Endodermal cell (in vitro differentiated cells): ENCODE measurements around the gene KRT40. TPM values are rescaled to one million over a fixed set of nuclear protein-coding genes. Genes with fewer than 3 reads are reported as not detected.

Experiments
- DNase-seq: peaks from one replicate; pipeline ENCODE4 v3.0.0-alpha.2; 2017
- H3K27ac ChIP-seq: 2 replicates; pipeline ENCODE4 v1.5.1; 2013; ENCODE audit warnings: mild to moderate bottlenecking, low read depth, low read length, moderate library complexity
- H3K27me3 ChIP-seq: 2 replicates; pipeline ENCODE4 v1.6.1; 2013; ENCODE audit warnings: mild to moderate bottlenecking, low read length, moderate library complexity; ENCODE audit not compliant: insufficient read depth, control insufficient read depth, poor library complexity, severe bottlenecking
- H3K36me3 ChIP-seq: 2 replicates; pipeline ENCODE4 v1.7.0; 2013; ENCODE audit warnings: mild to moderate bottlenecking, low read length, moderate library complexity; ENCODE audit not compliant: control insufficient read depth, insufficient read depth
- H3K4me1 ChIP-seq: one replicate; pipeline ENCODE4 v1.7.0; 2013; ENCODE audit warnings: low read length; ENCODE audit not compliant: control insufficient read depth, insufficient read depth
- H3K4me3 ChIP-seq: 2 replicates; pipeline ENCODE4 v1.5.1; 2013; ENCODE audit warnings: mild to moderate bottlenecking, low read length, moderate library complexity
- H3K9ac ChIP-seq: 2 replicates; pipeline ENCODE4 v1.6.1; 2013; ENCODE audit warnings: mild to moderate bottlenecking, low read length, moderate library complexity; ENCODE audit not compliant: poor library complexity, severe bottlenecking; ENCODE audit errors: extremely low read depth
- H3K9me3 ChIP-seq: 2 replicates; pipeline ENCODE4 v1.6.1; 2013; ENCODE audit warnings: mild to moderate bottlenecking, low read length, moderate library complexity; ENCODE audit not compliant: control insufficient read depth
- H3K27ac Mint-ChIP-seq: 2 replicates; pipeline ENCODE4 v1.8.0; 2020; ENCODE audit warnings: mixed read lengths
- H3K27me3 Mint-ChIP-seq: 2 replicates; pipeline ENCODE4 v1.8.0; 2021; ENCODE audit warnings: mild to moderate bottlenecking, mixed read lengths; ENCODE audit not compliant: insufficient read depth
- H3K36me3 Mint-ChIP-seq: 2 replicates; pipeline ENCODE4 v1.8.0; 2020; ENCODE audit warnings: low read depth, mixed read lengths
- H3K4me1 Mint-ChIP-seq: 2 replicates; pipeline ENCODE4 v1.8.0; 2020; ENCODE audit warnings: mixed read lengths
- H3K4me3 Mint-ChIP-seq: 2 replicates; pipeline ENCODE4 v1.8.0; 2020; ENCODE audit warnings: mild to moderate bottlenecking, moderate library complexity, mixed read lengths
- H3K9me3 Mint-ChIP-seq: 2 replicates; pipeline ENCODE4 v1.8.0; 2020; ENCODE audit warnings: mild to moderate bottlenecking, mixed read lengths
- CTCF ChIP-seq: fragments of 200-600 bp; sonication (generic); conservative IDR thresholded peaks from 2 replicates; pipeline ENCODE4 v1.5.0; 2021; ENCODE audit warnings: antibody characterized with exemption, mild to moderate bottlenecking
- WGBS, 2 experiments: methylation state at CpG; one replicate each; pipeline versions ENCODE4 v1.1.5 to v1.1.7; 2013; ENCODE audit warnings: missing lambda C conversion rate in 2 of 2, mixed read lengths in 1 of 2; ENCODE audit not compliant: insufficient coverage in 1 of 2, insufficient read length in 1 of 2; 5-methylcytosine and 5-hydroxymethylcytosine counted together
- total RNA-seq, 2 donors: library from RNA; stranded (reverse); fragmentation: NEBNext Ultra II Directional in 1 of 2; extraction: Animal tissue kit (Norgen Biotek cat#: 25700) in 1 of 2; gene quantifications; 2 replicates in 1 of 2; 3 replicates in 1 of 2; pipeline ENCODE4 v1.2.1, GENCODE V29; 2021

The KRT40 gene
- total RNA-seq, 2 donors from 2014 or later, result not detected

GRCh38 chr17:41008811-41009210, 24.7 kb upstream of the KRT40 start, which contains the start of gene KRTAP3-1:
TSS of gene KRTAP3-1 (minus strand) at chr17:41009128. CDS start at chr17:41009074, 54 bp downstream.
- H3K27ac Mint-ChIP-seq, result no peak within 1 kb of the TSS
- H3K9me3 ChIP-seq, result no peaks in the 10 kb centered on the region
- WGBS, 2 experiments, result 91 to 100% methylated on average over 2 to 6 of the region's 8 CpGs

GRCh38 chr17:41004397-41004796, 20.3 kb upstream of the KRT40 start:
- Mint-ChIP-seq H3K27me3 (no peaks in the 10 kb centered on the region), H3K9me3 (no peaks in the 10 kb centered on the region), H3K27ac (no peak overlapping the region), H3K4me3 (no peak overlapping the region), H3K4me1 (peaks cover 9% of the 10 kb centered on the region), H3K36me3 (no peaks in the 10 kb centered on the region)
- no peak for TF ChIP-seq CTCF
- no peaks in the 10 kb centered on the region for H3K27me3 ChIP-seq
- 91 to 100% methylated on average over 3 of the region's 3 CpGs for WGBS, 2 experiments
- H3K4me1 ChIP-seq, result peaks cover 5% of the 10 kb centered on the region
- no peak overlapping the region for H3K9ac ChIP-seq
- no peaks in the 10 kb centered on the region for H3K36me3 ChIP-seq
- H3K4me3 ChIP-seq, result no peak overlapping the region
- peak; percentile 60 for DNase-seq
- no peak overlapping the region for H3K27ac ChIP-seq
- no peaks in the 10 kb centered on the region for H3K9me3 ChIP-seq

More at GRCh38 chr17:41008811-41009210, 24.7 kb upstream of the KRT40 start, which contains the start of gene KRTAP3-1:
- Histone ChIP-seq H3K4me3 (peak within 1 kb of the TSS; percentile 16), H3K27me3 (no peaks in the 10 kb centered on the region), H3K36me3 (no peaks in the 10 kb centered on the region), H3K27ac (no peak within 1 kb of the TSS), H3K9ac (no peak within 1 kb of the TSS), H3K4me1 (peaks cover 8% of the 10 kb centered on the region)
- H3K9me3 Mint-ChIP-seq, result no peaks in the 10 kb centered on the region
- TF ChIP-seq CTCF, result no peak
- H3K4me1 Mint-ChIP-seq, result peaks cover 21% of the 10 kb centered on the region
- H3K4me3 Mint-ChIP-seq, result no peak within 1 kb of the TSS
- no peaks in the 10 kb centered on the region for H3K36me3 Mint-ChIP-seq
- peak; percentile 68 for DNase-seq
- H3K27me3 Mint-ChIP-seq, result no peaks in the 10 kb centered on the region

GRCh38 chr17:41003926-41004325, 19.8 kb upstream of the KRT40 start:
- no peak overlapping the region for H3K9ac ChIP-seq
- 87 to 100% methylated on average over 2 to 4 of the region's 4 CpGs for WGBS, 2 experiments
- H3K9me3 Mint-ChIP-seq, result no peaks in the 10 kb centered on the region
- no peak overlapping the region for H3K27ac ChIP-seq
- no peaks in the 10 kb centered on the region for H3K36me3 Mint-ChIP-seq
- H3K4me3 Mint-ChIP-seq, result no peak overlapping the region
- H3K27me3 ChIP-seq, result no peaks in the 10 kb centered on the region
- peaks cover 5% of the 10 kb centered on the region for H3K4me1 Mint-ChIP-seq
- no peak overlapping the region for H3K27ac Mint-ChIP-seq
- no peaks in the 10 kb centered on the region for H3K36me3 ChIP-seq
- no peak for TF ChIP-seq CTCF
- no peak overlapping the region for H3K4me3 ChIP-seq
- H3K4me1 ChIP-seq, result peaks cover 5% of the 10 kb centered on the region
- no peaks in the 10 kb centered on the region for H3K9me3 ChIP-seq
- H3K27me3 Mint-ChIP-seq, result no peaks in the 10 kb centered on the region
- DNase-seq, result no peak
